NCI-H748 (cell line): ENCODE data around the gene CDH13.

Experiments used
- DNase-seq: peaks from one replicate; lab custom pipeline; 2025; ENCODE audit not compliant: unreplicated experiment; lab: John Stamatoyannopoulos, UW

Gene CDH13

DNA sequence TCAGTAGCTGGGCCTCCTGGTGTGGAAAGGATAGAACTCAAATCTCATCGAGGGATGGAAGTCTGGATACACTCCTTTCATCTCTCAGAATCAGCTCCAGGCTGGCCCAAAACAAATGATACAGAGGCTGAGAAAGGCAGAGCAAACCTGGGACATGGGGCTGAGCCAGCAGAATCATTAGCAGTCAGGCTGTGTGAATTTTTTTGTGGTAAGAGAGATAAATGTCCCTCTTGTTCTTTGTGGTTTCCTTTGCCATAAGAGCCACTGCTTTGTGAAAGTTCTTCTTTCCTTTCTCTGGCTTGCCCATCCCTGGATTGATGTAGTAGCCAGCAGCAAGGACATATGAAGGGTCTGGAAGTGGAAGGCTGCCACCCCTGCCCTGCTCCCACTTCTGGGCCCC lies 146.2 kb downstream of the CDH13 start:
- no peak for DNase-seq

DNA sequence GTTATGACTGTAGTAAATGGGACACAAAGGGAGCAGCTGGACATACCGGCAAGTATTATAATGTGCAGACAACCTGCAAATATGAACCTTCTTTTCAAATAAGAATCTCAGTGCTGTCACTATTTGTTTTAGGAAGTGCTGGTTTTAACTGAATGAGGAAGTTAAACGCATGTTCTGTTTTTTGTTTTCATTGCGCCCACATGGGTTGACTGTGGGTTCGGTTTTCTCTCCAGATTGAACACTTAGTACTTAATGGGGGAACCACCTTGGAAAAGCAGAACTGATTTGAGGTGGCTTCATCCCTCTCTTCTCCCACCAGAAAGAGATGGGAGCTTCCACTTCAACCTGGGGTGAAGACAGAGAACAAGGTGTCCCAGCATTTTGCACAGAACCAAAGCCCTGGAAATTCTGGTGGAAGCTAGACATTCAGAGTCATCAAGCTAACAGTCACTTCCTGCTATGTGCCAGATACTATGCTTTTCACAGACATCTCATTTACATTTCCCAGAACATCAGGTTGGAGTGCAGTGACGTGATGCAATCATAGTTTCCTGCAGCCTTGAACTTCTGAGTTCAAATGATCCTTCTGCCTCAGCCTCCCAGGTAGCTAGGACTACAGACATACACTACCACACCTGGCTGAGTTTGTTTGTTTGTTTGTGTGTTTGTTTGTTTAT lies 149.8 kb downstream of the CDH13 start:
- DNase-seq = no peak

DNA sequence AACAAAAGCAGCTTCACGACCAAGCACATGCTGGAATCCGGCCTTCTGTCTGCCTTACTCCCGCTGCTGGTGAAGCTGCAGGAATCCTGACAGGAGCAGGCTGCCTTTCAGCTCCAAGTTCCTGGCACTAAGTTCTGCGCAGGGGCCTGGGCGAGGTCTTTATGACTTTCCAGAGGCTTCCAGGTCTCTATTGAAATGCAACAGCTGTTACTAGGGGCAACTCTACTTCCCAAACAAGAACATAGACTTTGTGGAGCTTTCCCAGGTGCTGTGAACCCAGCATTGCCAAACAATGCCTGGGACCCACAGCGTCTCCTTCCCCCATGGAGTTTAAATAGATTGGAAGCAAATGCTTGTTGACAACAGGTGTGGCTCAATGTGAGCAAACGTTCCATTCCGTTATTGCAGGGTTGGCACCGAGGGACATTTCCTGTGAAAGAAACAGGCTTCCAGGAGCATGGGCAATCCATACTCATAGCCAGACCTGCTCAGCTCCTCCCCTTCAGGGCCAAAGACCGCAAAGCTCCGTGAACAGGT lies 156.0 kb downstream of the CDH13 start:
- peak; percentile 89 for DNase-seq

DNA sequence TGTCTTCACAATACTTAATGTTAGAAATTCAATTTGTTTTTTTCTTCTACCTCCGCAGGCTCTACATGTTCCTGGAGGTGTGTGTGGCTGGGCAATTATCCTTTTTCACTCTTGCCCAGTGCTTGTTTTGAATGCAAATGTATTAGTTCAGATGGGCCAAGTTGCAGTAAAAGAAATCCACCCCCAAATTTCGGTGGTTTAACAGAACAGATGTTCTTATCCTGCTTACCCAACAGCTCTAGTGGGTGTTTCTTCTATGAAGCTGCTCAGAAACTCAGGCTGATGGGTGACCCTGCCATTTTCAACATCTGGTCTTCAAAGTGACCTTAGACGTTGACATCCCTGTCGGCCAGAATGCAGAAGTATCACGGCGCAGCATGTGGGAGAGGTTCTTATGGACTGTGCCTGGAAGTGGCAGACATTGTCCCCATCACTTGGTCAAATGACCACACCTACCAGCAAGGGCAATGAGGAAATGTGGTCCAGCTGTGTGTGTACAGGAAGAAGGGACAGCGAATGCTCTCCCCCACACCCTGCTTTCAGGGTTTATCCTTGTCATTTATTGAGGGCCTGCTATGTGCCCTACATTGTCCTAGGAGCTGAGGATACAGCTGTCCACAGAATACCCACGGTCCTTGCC lies 157.3 kb downstream of the CDH13 start:
- no peak for DNase-seq

DNA sequence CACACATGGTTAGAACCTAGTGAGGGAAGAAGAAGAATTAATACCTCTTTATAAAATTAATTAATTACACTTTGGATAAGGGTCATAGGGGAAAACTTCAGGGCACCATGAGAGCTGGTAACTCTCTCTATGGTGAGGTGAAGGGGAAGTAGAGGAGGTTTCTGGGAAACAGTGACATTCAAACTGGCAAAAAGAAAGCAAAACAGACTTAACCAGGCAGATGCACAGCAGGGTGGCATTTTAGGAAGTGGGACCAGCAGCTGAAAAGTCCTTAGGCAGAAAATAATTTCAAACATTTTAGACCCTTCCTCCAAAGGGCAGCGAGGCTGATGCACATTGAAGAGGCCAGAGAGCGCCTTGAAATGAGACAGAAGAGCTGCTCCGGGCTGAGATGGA lies 157.8 kb downstream of the CDH13 start:
- DNase-seq = no peak

DNA sequence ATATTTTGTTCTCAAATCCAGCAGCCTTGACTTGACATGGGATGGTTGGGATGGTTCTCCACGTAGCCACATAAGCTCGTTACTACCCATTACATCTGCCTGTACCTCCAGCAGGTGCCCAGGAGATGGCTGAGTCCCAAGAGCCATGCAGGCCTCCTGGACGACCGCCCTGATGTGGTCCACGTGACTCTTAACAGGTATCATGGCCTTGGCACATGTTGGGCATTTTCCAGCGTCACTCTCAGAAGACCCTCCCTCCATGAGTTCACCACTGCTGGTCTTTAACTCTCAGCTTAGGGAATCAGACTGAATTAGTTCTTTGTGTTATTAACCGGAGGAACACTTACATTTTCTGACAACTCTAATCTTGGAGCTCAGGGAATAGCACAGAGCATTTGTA lies 161.5 kb downstream of the CDH13 start:
- DNase-seq = no peak

DNA sequence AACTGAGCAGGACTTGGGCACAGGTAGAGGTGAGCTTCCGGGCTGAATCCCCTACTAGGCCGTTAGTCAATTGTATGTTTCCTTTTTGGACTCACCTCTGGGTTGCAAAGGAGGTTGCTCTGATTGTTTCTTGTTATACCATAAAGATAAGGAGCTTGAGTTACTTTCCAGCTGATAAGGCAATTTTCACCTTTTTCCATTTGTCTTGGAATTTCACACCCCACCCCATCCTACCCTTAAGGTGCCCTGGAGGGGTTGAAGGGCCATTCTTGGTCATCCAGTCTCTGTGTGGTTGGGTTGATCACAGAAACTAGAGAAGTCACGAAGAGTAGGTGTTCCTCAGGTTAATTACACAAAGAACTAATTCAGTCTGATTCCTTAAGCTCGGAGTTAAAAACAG lies 162.2 kb downstream of the CDH13 start:
- no peak for DNase-seq

DNA sequence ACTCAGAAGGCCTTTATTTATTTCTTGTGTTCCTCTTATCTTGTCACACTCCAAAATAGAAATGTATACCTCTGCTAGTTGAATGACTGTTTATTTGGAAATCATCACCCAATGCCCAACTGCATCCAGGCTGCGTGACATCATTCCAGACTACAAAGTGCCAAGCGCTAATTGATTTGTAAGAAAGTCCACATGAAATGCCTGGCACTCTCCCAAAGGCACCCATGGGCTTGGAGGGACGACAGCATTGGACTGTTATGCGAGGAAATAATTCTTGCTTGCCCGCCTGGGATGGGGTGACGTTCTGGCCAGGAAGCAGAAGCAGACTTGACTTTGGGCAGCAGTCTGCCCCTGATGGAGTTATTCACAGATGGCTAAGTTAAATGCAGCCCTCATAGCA lies 165.9 kb downstream of the CDH13 start:
- no peak for DNase-seq

DNA sequence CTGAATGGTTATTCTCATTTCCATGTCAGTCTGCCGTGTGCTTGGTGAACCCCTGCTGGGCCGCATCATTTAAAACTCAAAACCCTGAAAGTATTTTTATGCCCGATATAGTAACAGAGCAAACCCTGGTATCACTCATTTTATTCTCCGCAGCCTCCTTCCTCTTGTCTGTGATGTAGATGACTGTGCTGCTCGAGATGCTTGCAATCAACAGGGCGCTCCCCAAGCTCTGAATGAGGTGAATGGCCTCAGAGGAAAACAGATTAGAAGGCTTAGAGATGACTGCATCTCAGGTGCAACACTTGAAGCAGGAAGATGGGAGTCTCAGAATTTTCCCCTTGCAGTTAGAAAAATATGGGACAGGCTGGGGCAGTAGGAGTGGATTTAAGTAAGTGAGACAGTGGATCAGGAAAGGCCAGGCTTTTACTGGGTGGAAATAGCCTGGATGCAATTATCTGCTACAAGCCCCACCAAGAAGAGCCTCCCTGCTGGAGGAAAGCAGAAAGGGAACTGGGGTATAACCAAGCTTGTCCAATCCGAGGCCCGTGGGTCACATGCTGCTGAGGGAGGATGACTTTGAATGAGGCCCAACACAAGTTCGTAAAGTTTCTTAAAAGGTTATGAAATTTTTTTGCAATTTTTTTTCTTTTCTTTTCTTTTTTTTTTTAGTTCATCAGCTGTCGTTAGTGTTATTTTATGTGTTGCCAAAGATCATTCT lies 166.9 kb downstream of the CDH13 start:
- no peak for DNase-seq

DNA sequence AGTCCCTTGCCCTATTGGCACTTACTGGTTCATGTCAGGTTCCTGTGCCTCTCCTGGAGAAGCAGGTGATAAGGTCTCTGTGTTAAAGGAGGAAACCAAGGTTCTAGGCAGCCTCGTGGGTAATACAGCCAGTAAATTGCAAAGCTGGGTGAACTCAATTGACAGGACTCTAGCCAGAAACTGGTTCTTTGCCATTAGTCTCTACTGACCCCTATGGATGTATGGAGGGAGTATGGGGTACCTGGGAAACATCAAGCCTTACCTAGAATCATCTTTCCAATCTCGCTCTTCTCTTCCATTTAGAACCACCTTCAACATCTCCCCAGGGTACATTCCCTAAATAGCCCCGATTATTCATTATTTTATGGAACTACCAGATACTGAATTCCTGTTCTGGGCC lies 169.3 kb downstream of the CDH13 start:
- peak; percentile 1 for DNase-seq

DNA sequence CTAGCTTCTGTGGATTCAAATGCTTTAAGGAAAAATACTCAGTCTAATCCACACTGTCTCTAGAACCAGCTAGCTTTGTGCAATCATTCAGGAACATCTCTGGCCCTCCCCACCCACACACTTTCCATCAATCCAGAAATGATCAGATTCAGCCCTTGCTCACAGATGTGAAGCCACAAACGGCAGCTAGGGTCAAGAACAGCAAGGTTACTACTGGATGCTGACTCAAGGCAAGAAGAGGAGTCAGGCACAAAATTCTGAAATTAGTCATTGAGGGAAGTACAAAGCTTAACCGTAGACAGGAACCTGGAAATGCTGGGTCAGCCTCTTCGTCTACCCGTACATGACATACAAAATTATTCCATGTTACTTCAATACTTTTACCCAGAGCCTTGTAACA lies 174.6 kb downstream of the CDH13 start:
- DNase-seq = no peak

DNA sequence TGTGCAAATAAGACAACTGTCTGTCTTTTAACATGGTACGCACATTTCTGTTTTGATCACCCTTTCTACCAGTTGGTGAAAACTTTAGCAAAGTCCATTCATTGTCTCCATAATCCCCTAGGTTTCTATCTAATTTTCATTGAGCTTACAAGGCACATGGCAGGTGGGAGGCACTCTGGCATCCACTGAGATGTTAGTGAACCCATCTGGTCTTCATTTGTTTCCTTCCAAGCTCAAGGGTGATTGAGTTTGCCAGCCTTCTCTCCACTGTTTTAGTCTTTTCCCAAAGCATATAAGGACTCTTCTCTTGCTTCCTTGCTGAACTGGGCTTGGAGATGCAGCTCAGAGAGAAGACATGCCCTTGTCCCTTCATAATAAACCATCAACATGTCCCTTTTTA lies 179.1 kb downstream of the CDH13 start:
- DNase-seq = no peak

DNA sequence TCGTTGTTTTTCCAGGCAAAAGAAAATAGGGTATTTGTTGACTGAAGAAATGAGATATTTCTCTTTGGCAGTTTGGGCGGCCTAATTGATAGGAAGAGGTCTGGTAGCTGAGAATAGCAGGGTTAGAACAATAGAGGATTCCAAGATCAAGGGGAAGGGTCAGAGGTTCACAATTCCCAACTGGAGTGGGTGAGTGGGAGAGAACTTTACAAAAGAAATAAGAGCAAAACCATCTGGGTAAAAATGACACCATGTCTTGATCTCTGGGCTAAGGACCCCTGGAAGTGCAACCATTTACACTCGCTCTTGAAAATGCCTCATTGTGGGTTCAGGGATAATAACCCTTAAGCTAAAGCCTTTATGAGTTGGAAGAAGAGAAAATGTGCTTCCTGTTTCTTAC lies 180.5 kb downstream of the CDH13 start:
- DNase-seq = no peak

DNA sequence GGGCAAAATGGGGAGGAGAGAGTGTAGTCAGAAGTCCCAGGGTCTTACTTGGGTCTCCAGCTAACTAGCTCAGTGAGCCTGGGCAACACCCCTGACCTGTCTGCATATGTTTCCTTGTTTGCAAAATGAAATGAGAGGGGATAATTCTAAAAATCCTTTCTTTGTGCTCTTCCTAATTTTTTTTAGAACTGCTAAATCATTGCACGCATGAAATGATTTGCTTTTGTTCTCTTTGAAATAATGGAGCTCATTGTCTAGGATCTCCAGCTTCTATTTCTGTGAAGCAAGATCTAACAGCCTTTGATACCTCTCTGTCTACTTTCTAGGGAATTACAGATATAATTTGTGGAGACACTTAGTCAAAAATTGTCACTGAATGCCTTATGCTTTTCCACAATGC lies 181.3 kb downstream of the CDH13 start:
- DNase-seq = no peak

DNA sequence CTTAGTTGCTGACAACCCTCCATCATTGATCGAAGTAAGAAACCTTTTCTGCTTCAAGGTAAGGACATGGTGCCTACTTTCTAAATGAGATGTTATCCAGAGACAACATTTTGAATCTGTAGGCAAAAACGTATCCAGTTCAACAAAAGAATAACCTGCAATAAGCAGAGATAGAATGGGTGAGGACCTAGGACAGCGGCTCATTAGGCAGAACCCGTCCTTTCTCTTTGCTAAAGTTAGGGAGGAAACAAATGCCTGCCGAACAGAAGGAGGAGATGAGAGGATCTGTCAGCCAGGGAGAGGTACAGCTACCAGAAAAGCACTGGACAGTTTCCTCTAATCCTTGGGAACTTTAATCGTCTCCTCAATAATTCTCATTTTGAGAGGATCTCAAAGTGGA lies 183.3 kb downstream of the CDH13 start:
- DNase-seq = no peak

DNA sequence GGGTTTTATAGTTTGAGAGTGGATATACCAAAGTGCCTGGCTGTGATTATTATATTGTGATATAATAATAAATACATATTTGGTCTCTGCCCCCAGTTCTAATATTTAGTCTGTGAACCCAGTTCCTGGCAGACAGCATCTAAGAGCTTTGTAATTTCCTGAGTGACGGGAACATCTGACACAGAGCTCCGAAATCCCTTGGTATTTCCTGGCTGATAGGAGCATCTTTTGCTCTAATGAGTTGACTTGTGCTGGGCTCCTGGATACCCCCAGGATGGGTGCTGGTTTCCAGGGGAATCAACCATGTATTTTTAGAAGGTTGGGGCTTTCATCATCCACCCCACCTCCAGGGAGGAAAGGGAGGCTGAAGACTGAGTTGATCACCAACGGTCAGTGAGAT lies 187.3 kb downstream of the CDH13 start:
- DNase-seq = no peak

DNA sequence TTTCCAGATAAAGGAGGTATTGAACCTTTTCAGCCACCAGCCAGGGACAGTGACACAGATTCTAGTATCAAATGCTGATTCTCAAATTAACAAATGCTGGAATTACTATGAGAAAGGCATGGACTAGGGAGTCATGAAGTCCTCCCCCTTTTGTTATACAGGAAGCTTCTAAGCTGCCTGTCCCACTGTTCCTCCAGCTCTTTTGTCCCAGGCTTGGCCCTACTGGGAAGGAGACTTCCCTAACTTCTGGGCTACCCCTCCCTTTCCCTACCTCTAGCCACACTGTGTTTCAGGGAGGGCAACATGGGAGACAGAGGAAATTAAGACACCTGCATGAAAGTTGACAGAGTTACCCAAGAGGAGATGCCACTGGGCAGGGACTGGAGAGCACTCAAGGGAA lies 192.5 kb downstream of the CDH13 start:
- DNase-seq = no peak

DNA sequence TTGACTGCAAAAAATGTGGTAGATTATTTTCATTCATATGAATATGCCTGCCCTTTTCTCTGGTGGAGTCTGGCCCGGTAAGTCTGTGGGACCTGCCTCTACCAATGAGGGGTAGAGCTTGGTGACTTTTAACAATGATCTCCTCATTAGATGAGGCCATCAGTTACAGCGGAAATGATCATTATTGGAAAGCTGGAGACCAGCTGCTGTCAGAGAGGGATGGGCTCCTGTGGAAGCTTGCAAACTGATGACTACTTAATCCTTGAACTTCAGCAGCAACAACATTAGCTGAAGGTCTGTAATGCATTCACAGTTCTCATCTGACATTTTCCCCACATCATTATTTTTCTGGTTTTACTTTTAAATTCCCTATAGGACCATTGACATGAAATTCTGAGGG lies 194.1 kb downstream of the CDH13 start:
- no peak for DNase-seq

DNA sequence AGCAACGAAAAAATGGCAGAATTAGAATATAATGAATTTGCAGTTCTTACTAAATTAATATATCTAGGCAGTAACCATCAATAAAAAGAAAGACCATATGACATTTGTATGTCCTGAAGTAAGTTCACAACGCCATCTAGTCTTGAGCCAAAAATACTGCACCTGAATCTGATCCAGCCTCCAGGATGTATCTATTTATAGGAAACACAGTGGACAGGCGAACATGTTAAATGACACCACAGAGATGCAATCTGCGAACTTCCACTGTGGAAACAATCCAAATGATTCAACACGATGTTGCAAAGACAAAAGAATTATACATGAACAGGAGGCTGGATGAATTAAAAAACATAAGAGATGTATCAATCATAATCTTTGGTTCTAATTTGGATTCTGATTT lies 197.6 kb downstream of the CDH13 start:
- no peak for DNase-seq

DNA sequence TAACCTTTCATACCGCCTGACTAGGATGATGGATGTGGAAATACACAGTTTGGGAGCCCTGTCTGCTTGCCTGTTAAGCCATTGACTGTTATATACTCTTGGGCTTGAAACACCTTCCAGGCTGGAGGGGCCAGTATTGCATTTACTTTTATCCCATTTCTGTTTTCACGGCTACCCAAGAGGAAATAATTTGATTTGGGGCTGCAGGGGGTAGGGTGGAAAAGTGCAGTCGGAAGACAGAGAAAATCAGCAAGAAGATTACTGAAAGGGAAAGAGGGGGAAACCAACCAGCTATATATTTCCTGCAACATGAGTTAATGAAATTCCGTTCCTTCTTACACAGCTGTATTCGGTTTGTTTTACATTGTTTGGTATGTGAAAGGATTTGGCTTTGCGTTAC lies 202.5 kb downstream of the CDH13 start:
- DNase-seq = no peak

DNA sequence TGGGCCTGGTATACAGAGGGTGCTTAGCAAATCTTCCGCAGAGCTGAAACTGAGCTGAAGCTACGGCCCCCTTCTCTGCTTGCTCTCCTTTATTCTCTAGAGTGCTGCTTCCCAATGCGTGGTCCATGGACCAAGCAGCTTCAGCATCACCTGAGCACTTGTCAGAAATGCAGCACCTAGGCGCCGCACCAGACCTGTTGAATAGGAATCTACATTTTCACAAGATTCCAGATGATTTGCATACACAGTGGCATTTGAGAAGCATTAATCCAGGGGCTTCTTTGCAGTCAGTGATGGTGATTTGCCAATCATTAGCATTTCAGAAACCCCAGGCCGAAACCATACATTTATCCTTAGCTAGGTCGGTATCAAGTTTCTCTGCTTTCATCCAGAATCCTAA lies 204.2 kb downstream of the CDH13 start:
- DNase-seq = no peak

DNA sequence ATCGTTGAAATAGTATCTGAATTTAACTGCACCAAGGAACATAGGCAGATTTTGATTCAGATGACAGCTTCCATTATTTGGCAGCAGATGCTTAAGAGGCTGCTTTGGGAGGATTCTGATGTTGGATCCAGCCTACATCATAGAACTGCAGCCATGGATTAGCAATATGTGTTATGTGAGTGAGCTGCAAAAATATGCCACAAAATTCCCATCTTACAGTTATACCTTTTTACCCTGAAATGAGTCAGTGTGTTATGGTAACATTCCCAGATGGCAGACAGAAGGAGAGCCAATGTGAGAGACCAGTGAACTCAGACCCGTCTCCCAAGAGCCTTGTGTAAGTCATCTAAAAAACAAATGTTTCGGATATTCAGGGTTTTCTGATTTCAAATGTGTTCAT lies 206.1 kb downstream of the CDH13 start:
- no peak for DNase-seq
